ENCODE data around the gene TIMM23.
A peak's percentile ranks its signal among the peaks of the same experiment; 100 is the strongest.
"Not testable (repeated sequence)": the region's sequence is repeated elsewhere in the genome, so short reads cannot be mapped to it uniquely, and the experiment has no call there.

TIMM23 gene

DNA sequence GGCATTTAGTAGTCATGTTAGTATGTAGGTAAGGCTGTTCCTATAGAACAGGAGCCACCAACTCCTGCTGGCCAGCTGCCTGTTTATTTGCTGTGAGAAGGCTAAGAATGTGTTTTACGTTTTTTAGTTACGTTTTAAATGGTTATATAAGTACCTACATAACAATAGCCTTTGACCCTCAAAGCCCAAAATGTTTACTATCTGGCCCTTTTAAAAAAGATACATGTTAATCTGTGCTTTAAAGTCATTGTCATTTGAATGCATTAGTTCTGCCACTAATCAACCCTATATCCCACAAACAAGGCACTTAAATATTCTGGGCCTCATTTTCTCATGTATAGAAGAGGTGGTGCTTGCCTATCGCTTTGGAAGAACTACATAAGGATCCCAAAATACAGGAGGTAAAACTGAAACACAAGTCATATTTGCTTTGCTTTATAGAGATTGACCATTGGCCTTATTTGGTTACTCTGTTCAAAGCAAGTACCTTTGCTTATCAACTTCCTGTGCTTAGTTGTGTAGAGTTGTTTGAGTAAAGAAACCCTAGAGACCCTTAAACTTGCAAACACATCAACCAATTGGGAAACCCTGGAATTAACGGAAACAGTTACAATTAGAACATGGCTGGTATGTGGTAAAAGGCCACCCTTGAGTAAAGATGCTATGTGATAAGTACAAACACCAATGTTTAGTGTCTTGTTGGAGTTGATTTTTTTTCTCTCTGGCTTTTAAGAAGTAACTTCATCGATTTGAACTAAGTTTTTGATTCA lies 25.9 kb downstream of the TIMM23 start:
- DNase-seq = no peak

DNA sequence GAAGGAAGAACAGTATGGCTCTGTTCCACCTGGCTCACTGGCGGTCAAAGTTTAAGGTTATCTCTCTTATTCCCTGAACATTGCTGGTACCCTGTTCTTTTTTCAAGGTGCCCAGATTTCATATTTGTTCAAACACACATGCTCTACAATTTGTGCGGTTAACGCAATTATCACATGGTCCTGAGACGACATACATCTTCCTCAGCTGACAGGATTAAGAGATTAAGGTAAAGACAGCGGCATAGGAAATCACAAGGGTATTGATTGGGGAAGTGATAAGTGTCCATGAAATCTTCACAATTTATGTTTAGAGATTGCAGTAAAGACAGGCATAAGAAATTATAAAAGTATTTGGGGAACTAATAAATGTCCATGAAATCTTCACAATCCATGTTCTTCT lies 27.7 kb downstream of the TIMM23 start:
- not testable (repeated sequence) for DNase-seq

DNA sequence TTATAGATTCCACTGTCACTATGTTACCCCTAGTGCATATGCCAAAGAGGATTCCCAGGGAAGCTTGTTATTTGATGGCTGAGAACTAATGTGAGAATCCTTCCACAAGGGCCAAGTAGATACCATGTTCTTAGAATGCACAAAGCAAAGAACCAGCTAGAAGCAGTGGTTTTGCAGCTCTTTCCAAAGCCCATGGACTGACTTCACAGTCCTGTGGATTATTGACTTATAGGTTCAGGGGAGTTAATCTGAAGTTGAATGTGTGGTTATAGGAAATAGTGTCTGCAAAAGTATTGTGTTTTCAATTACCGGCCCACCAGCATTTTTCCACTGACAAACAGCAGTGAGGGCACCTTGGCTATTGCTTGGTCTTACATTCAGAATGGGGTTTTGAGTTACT lies 28.2 kb downstream of the TIMM23 start:
- no peak for DNase-seq

GRCh38 chr10:46001187-46001756 lies 29.0 kb downstream of the TIMM23 start:
- DNase-seq = no peak

GRCh38 chr10:46002189-46002687 lies 29.9 kb downstream of the TIMM23 start:
- not testable (repeated sequence) for DNase-seq

- DNase-seq = no peak
Measured at GRCh38 chr10:46002916-46003693, 30.8 kb downstream of the TIMM23 start.

GRCh38 chr10:46004963-46005362 lies 32.7 kb downstream of the TIMM23 start:
- DNase-seq = no peak

GRCh38 chr10:46005383-46005782 lies 33.1 kb downstream of the TIMM23 start:
- DNase-seq = no peak

DNA sequence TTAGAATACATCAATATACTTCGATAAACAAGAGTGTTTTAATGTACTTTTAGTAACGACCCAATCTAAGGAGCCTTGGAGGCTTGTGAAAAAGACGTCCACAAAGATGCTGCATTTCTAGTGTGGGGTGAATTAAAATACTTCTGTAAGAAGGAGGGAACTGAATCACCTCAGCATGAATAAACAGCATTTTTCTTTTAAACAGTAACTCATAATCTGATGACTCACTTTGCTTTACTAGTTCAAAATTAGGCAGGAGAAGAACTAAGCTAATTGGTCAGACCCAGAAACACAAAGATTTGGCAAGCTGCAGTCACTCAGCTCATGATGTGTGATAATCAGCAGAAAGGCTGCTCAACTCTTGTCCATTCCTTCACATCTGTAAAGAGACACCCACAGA lies 33.9 kb downstream of the TIMM23 start:
- no peak for DNase-seq

GRCh38 chr10:46012746-46013145 lies 40.5 kb downstream of the TIMM23 start:
- DNase-seq = no peak

DNA sequence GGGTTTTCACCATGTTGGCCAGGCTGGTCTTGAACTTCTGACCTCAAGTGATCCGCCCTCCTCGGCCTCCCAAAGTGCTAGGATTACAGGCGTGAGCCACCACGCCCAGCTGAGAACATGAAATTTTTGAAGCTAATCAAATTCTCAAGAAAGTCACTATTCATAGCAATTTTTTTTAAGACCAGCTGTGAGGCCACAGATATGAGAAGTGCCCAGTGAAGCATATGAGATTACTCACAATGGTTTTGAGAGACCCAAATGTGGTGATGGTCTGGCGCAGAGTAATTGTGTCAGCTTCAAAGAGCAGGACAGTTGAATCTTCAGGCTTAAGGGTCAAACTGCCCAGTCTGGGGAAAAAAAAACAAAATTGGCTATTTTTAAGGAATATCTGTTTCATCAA lies 41.9 kb downstream of the TIMM23 start:
- no peak for DNase-seq

- DNase-seq = no peak
Measured at GRCh38 chr10:46014683-46015405, 42.6 kb downstream of the TIMM23 start.

DNA sequence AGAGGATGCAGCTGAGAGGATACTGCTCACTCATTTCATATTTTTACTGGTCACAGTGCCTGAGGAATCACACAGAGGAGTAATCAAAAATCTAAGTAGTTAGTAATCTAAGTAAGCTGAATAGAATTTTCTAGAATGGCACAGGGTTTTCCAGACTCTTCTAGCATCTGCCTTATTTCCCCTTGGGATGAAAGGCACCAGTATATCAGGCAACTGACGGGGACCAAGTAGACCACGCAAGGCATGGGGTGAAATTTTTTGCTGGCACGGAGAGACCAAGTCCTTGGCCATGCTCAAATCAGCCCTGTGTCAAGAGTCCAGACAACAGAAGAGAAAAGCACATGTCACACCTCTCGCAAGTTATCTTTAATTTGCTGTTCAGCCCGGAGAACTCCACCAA lies 43.9 kb downstream of the TIMM23 start:
- DNase-seq = no peak

GRCh38 chr10:46016811-46017210 lies 44.5 kb downstream of the TIMM23 start:
- no peak for DNase-seq

DNA sequence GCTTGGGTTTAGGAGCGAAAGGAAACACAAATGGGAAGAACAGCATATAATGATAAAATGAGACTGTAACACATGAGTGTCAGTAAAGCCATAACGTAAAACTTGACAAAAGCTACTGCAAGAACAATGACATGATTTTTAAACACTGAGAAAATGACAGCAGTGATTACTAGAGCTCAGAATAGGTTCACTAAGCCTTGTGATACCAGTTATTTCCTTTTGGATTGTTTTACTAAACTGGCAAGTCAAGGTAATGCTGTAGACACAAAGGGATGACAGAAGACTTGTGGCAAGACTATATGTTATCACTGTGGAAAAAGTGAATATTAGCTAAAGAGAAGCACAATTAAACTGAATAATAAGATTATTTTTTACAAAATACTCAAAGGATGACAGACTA lies 45.4 kb downstream of the TIMM23 start:
- no peak for DNase-seq

GRCh38 chr10:46018453-46019176 lies 46.3 kb downstream of the TIMM23 start:
- no peak for DNase-seq

- DNase-seq = no peak
Measured at GRCh38 chr10:46019177-46019528, 46.9 kb downstream of the TIMM23 start.

GRCh38 chr10:46019569-46020343 lies 47.5 kb downstream of the TIMM23 start:
- no peak for DNase-seq

GRCh38 chr10:46020344-46020657 lies 48.0 kb downstream of the TIMM23 start:
- no peak for DNase-seq

GRCh38 chr10:46022978-46023702 lies 50.9 kb downstream of the TIMM23 start:
- DNase-seq = peak; percentile 77

GRCh38 chr10:46024948-46025347 lies 52.7 kb downstream of the TIMM23 start:
- DNase-seq = no peak

Measured in stimulated activated naive CD4-positive, alpha-beta T cell treated with Interleukin-2 at 50 U/mL for 16 hours (primary cell).